ENCODE measurements around the gene TAF7.
"Not testable (repeated sequence)": the region's sequence is repeated elsewhere in the genome, so short reads cannot be mapped to it uniquely, and the experiment has no call there.

TAF7 gene

DNA sequence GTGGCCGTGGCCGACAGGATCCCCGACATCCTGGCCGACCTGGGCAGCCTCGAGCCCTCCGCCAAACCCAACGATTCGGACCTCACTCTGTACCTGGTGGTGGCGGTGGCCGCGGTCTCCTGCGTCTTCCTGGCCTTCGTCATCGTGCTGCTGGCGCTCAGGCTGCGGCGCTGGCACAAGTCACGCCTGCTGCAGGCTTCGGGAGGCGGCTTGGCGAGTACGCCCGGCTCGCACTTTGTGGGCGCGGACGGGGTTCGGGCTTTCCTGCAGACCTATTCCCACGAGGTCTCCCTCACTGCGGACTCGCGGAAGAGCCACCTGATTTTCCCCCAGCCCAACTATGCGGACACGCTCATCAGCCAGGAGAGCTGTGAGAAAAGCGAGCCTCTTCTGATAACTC, 25.4 kb upstream of the TAF7 start:
- H3K4me1 Mint-ChIP-seq (ENCODE audit: low read depth); H3K27ac Mint-ChIP-seq; H3K4me3 Mint-ChIP-seq: not testable (repeated sequence)
- Mint-ChIP-seq H3K27me3 (peaks cover 66% of the 10 kb centered on the region), H3K9me3 (ENCODE audit: low read depth) (peaks cover 19% of the 10 kb centered on the region), H3K36me3 (peaks cover 26% of the 10 kb centered on the region)

DNA sequence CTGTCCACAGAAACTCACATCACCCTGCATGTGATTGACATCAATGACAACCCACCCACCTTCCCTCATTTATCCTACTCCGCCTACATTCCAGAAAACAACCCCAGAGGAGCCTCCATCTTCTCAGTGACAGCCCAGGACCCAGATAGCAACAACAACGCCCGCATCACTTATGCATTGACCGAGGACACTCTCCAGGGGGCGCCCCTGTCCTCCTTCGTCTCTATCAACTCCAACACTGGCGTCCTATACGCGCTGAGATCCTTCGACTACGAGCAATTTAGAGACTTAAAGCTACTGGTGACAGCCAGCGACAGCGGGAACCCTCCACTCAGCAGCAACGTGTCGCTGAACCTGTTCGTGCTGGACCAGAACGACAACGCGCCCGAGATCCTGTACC, 24.7 kb upstream of the TAF7 start:
- H3K27ac Mint-ChIP-seq = no peak overlapping the region
- no peaks in the 10 kb centered on the region for H3K4me1 Mint-ChIP-seq (ENCODE audit: low read depth)
- peaks cover 20% of the 10 kb centered on the region for H3K9me3 Mint-ChIP-seq (ENCODE audit: low read depth)
- H3K36me3 Mint-ChIP-seq = peaks cover 27% of the 10 kb centered on the region
- no peak overlapping the region for H3K4me3 Mint-ChIP-seq
- H3K27me3 Mint-ChIP-seq = peaks cover 61% of the 10 kb centered on the region

DNA sequence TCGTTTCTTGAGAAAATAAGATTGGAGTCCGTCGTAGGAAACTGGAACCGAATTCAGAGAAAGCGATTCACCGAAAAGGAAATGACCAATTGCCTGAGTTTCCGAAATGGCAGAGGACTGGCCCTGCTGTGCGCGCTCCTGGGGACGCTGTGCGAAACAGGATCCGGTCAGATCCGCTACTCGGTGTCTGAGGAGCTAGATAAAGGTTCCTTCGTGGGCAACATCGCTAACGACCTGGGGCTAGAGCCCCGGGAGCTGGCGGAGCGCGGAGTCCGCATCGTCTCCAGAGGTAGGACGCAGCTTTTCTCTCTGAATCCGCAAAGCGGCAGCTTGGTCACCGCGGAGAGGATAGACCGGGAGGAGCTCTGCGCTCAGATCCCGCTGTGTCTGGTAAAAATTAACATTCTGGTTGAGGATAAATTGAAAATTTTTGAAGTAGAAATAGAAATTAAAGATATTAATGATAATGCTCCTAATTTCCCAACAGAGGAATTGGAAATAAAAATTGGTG, 23.4 kb upstream of the TAF7 start:
- H3K9me3 Mint-ChIP-seq (ENCODE audit: low read depth) = peaks cover 24% of the 10 kb centered on the region
- H3K4me3 Mint-ChIP-seq = peak overlapping the region; percentile 51
- H3K27me3 Mint-ChIP-seq = peaks cover 62% of the 10 kb centered on the region
- H3K36me3 Mint-ChIP-seq = peaks cover 28% of the 10 kb centered on the region
- no peak overlapping the region for H3K27ac Mint-ChIP-seq
- no peaks in the 10 kb centered on the region for H3K4me1 Mint-ChIP-seq (ENCODE audit: low read depth)

- Mint-ChIP-seq H3K4me1 (ENCODE audit: low read depth) (no peaks in the 10 kb centered on the region), H3K4me3 (peak within 1 kb of the TSS; percentile 51), H3K36me3 (peaks cover 29% of the 10 kb centered on the region), H3K27ac (no peak within 1 kb of the TSS), H3K27me3 (peaks cover 61% of the 10 kb centered on the region), H3K9me3 (ENCODE audit: low read depth) (peaks cover 27% of the 10 kb centered on the region)
These were observed 22.8 kb upstream of the TAF7 start, which contains the start of gene PCDHGA3 for GRCh38 chr5:141343242-141343952. PCDHGA3 (plus strand) TSS chr5:141343829; CDS start chr5:141344034, 205 bp downstream.

DNA sequence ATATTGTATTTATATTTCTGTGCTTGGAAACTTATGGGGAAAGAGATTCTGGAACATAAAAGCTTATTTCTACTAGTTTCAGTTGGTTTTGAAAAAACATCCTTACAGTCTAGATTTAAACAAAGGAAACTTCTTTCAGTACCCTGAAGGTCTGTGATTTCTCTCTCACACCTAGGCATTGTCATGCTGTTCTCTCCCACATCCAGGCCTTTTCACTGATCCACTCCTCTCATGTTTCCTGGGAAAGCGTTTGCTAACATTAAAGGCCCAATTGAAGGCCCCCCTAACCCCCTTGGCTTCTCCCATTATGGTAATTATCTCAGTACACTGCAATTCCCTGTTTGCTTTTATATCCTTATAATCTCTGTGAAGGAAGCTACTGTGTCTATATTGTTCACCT, 22.2 kb upstream of the TAF7 start:
- Mint-ChIP-seq H3K27ac (no peak overlapping the region), H3K27me3 (peaks cover 64% of the 10 kb centered on the region), H3K9me3 (ENCODE audit: low read depth) (peaks cover 34% of the 10 kb centered on the region), H3K36me3 (peaks cover 35% of the 10 kb centered on the region), H3K4me3 (no peak overlapping the region), H3K4me1 (ENCODE audit: low read depth) (no peaks in the 10 kb centered on the region)

GRCh38 chr5:141340781-141341354, 20.3 kb upstream of the TAF7 start:
- peaks cover 42% of the 10 kb centered on the region for H3K36me3 Mint-ChIP-seq
- H3K27me3 Mint-ChIP-seq = peaks cover 66% of the 10 kb centered on the region
- H3K4me1 Mint-ChIP-seq (ENCODE audit: low read depth); H3K4me3 Mint-ChIP-seq; H3K27ac Mint-ChIP-seq: not testable (repeated sequence)
- H3K9me3 Mint-ChIP-seq (ENCODE audit: low read depth) = peaks cover 45% of the 10 kb centered on the region

DNA sequence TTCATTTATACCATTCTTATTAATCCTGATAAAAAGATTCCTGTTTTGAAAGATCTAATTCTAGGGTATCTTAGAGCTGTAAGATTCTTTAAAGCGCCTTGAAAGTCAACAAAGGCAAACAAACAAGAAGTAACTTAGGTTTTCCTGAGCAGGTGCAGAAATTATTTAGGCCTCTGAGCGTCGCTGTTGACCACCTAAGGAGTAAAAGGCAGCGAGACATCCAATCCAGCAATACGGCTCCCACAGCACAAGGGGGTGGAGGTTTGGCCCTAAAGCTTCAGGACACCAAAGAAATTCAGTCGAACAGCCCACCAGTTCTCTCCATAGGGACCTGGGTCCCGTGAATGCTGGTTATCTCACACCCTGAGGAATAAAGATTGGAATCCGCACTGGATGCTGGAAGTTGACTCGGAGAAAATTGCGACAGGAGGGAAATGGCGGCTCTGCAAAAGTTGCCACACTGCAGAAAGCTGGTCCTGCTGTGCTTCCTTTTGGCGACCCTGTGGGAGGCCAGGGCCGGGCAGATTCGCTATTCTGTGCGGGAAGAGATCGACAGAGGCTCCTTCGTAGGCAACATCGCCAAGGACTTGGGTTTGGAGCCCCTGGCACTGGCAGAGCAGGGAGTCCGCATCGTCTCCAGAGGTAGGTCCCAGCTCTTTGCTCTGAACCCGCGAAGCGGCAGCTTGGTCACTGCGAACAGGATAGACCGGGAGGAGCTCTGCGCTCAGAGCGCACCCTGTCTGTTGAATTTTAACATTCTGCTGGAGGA, 18.1 kb upstream of the TAF7 start, which contains the start of gene PCDHGA2:
Gene PCDHGA2, plus strand, starts transcription at position 223 of the 769 bp plus-strand sequence.
- Mint-ChIP-seq H3K4me3 (no peak within 1 kb of the TSS), H3K27ac (no peak within 1 kb of the TSS), H3K4me1 (ENCODE audit: low read depth) (no peaks in the 10 kb centered on the region), H3K9me3 (ENCODE audit: low read depth) (peaks cover 56% of the 10 kb centered on the region), H3K36me3 (peaks cover 47% of the 10 kb centered on the region), H3K27me3 (peaks cover 70% of the 10 kb centered on the region)

DNA sequence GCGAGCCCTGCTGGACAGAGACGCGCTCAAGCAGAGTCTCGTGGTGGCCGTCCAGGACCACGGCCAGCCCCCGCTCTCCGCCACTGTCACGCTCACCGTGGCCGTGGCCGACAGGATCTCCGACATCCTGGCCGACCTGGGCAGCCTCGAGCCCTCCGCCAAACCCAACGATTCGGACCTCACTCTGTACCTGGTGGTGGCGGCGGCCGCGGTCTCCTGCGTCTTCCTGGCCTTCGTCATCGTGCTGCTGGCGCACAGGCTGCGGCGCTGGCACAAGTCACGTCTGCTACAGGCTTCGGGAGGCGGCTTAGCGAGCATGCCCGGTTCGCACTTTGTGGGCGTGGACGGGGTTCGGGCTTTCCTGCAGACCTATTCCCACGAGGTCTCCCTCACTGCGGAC, 12.0 kb upstream of the TAF7 start:
- H3K27me3 Mint-ChIP-seq = peaks cover 64% of the 10 kb centered on the region
- H3K36me3 Mint-ChIP-seq = peaks cover 41% of the 10 kb centered on the region
- not testable (repeated sequence) for H3K4me1 Mint-ChIP-seq (ENCODE audit: low read depth); H3K27ac Mint-ChIP-seq; H3K4me3 Mint-ChIP-seq
- H3K9me3 Mint-ChIP-seq (ENCODE audit: low read depth) = peaks cover 33% of the 10 kb centered on the region

- peaks cover 20% of the 10 kb centered on the region for H3K9me3 Mint-ChIP-seq (ENCODE audit: low read depth)
- H3K4me3 Mint-ChIP-seq = peak within 1 kb of the TSS; percentile 32
- peaks cover 58% of the 10 kb centered on the region for H3K27me3 Mint-ChIP-seq
- peaks cover 36% of the 10 kb centered on the region for H3K36me3 Mint-ChIP-seq
- H3K4me1 Mint-ChIP-seq (ENCODE audit: low read depth) = peaks cover 9% of the 10 kb centered on the region
- no peak within 1 kb of the TSS for H3K27ac Mint-ChIP-seq
These were observed 9.9 kb upstream of the TAF7 start, which contains the start of gene PCDHGA1 for GRCh38 chr5:141330299-141331080. PCDHGA1 (plus strand) TSS chr5:141330514.

GRCh38 chr5:141328231-141328630, 7.6 kb upstream of the TAF7 start:
- H3K9me3 Mint-ChIP-seq (ENCODE audit: low read depth) = peaks cover 9% of the 10 kb centered on the region
- H3K36me3 Mint-ChIP-seq = peaks cover 20% of the 10 kb centered on the region
- H3K4me1 Mint-ChIP-seq (ENCODE audit: low read depth) = peaks cover 9% of the 10 kb centered on the region
- no peak overlapping the region for H3K4me3 Mint-ChIP-seq
- H3K27me3 Mint-ChIP-seq = peaks cover 39% of the 10 kb centered on the region
- H3K27ac Mint-ChIP-seq = no peak overlapping the region

GRCh38 chr5:141326088-141326854, 5.7 kb upstream of the TAF7 start:
- peaks cover 26% of the 10 kb centered on the region for H3K27me3 Mint-ChIP-seq
- H3K4me3 Mint-ChIP-seq = peak overlapping the region; percentile 92
- peaks cover 9% of the 10 kb centered on the region for H3K4me1 Mint-ChIP-seq (ENCODE audit: low read depth)
- H3K36me3 Mint-ChIP-seq = peaks cover 21% of the 10 kb centered on the region
- H3K9me3 Mint-ChIP-seq (ENCODE audit: low read depth) = peaks cover 11% of the 10 kb centered on the region
- H3K27ac Mint-ChIP-seq = peak overlapping the region; percentile 82

DNA sequence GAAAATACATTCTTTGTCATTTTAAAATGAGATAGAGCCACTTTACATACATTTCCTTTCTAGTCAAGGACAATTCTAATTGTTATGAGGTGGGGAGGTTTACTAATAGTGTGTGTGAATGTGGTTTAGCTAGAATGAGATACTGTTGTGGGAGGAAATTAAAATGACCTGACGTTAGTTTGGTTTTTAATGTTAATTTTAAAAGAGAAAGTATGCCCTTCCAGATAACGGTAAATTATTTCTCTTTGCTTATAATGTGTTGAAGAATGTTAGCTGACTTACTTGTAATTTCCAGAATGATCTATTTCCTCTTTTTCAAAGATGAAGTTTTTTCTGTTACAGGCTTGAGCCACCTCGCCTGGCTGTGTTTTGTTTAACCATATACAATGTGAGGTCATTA, 1.7 kb upstream of the TAF7 start:
- H3K27me3 Mint-ChIP-seq = peaks cover 7% of the 10 kb centered on the region
- no peak overlapping the region for H3K4me3 Mint-ChIP-seq
- peaks cover 21% of the 10 kb centered on the region for H3K9me3 Mint-ChIP-seq (ENCODE audit: low read depth)
- no peak overlapping the region for H3K27ac Mint-ChIP-seq
- H3K4me1 Mint-ChIP-seq (ENCODE audit: low read depth) = peaks cover 39% of the 10 kb centered on the region
- H3K36me3 Mint-ChIP-seq = peaks cover 31% of the 10 kb centered on the region

- H3K27me3 Mint-ChIP-seq = no peaks in the 10 kb centered on the region
- H3K9me3 Mint-ChIP-seq (ENCODE audit: low read depth) = peaks cover 32% of the 10 kb centered on the region
- H3K27ac Mint-ChIP-seq = peak overlapping the region; percentile 97
- H3K4me3 Mint-ChIP-seq = peak overlapping the region; percentile 96
- H3K4me1 Mint-ChIP-seq (ENCODE audit: low read depth) = peaks cover 29% of the 10 kb centered on the region
- H3K36me3 Mint-ChIP-seq = peaks cover 41% of the 10 kb centered on the region
These were observed 885 bp downstream of the TAF7 start for GRCh38 chr5:141319699-141320098.

GRCh38 chr5:141319202-141319601, 1.4 kb downstream of the TAF7 start:
- no peak overlapping the region for H3K27ac Mint-ChIP-seq
- H3K9me3 Mint-ChIP-seq (ENCODE audit: low read depth) = peaks cover 34% of the 10 kb centered on the region
- H3K4me3 Mint-ChIP-seq = peak overlapping the region; percentile 96
- no peaks in the 10 kb centered on the region for H3K27me3 Mint-ChIP-seq
- peaks cover 29% of the 10 kb centered on the region for H3K4me1 Mint-ChIP-seq (ENCODE audit: low read depth)
- H3K36me3 Mint-ChIP-seq = peaks cover 43% of the 10 kb centered on the region

Measured in activated naive CD8-positive, alpha-beta T cell (primary cell).